CD4-positive, alpha-beta T cell treated with Interleukin-4 for 1 hour (primary cell): Measurements from ENCODE around the gene PCMTD2.

Experiments
- DNase-seq, 2 donors: peaks; one replicate each; pipeline ENCODE4 v3.0.0-alpha.2; 2020 to 2022

The PCMTD2 gene

GRCh38 chr20:64239449-64240242 lies 15.9 kb upstream of the PCMTD2 start:
- DNase-seq: no peak

- DNase-seq: no peak
Observed at GRCh38 chr20:64240243-64241015, 15.1 kb upstream of the PCMTD2 start.

GRCh38 chr20:64241061-64241460 lies 14.5 kb upstream of the PCMTD2 start:
- no peak for DNase-seq

- no peak for DNase-seq
Observed at GRCh38 chr20:64242003-64242796, 13.3 kb upstream of the PCMTD2 start.

- no peak for DNase-seq
Observed at GRCh38 chr20:64242797-64243475, 12.6 kb upstream of the PCMTD2 start.

GRCh38 chr20:64244281-64244805 lies 11.2 kb upstream of the PCMTD2 start:
- no peak for DNase-seq

- DNase-seq: peak in 1 of 2 donors; percentile 29
Observed at GRCh38 chr20:64244870-64245603, 10.5 kb upstream of the PCMTD2 start.

GRCh38 chr20:64245746-64246595 lies 9.6 kb upstream of the PCMTD2 start:
- no peak for DNase-seq

- DNase-seq: no peak
Observed at GRCh38 chr20:64246616-64247306, 8.8 kb upstream of the PCMTD2 start.

GRCh38 chr20:64247307-64247618 lies 8.3 kb upstream of the PCMTD2 start:
- no peak for DNase-seq

- DNase-seq: no peak
Observed at GRCh38 chr20:64247970-64248841, 7.3 kb upstream of the PCMTD2 start.

- no peak for DNase-seq
Observed at GRCh38 chr20:64250027-64250426, 5.5 kb upstream of the PCMTD2 start.

GRCh38 chr20:64253000-64253383 lies 2.6 kb upstream of the PCMTD2 start:
- no peak for DNase-seq

GRCh38 chr20:64253443-64253842 lies 2.1 kb upstream of the PCMTD2 start:
- no peak for DNase-seq

- DNase-seq: no peak
Observed at GRCh38 chr20:64254156-64254555, 1.4 kb upstream of the PCMTD2 start.

- no peak for DNase-seq
Observed at GRCh38 chr20:64254571-64255360, 782 bp upstream of the PCMTD2 start.

- no peak for DNase-seq
Observed at GRCh38 chr20:64256282-64256935, 861 bp downstream of the PCMTD2 start.
